GM21515 (cell line): ENCODE measurements around the gene C19orf47.

Source experiments
- ATAC-seq: cut with Tn5 transposase; IDR thresholded peaks from one replicate; pipeline ENCODE4 v1.9.1; 2021; ENCODE audit not compliant: unreplicated experiment

C19orf47 gene

DNA sequence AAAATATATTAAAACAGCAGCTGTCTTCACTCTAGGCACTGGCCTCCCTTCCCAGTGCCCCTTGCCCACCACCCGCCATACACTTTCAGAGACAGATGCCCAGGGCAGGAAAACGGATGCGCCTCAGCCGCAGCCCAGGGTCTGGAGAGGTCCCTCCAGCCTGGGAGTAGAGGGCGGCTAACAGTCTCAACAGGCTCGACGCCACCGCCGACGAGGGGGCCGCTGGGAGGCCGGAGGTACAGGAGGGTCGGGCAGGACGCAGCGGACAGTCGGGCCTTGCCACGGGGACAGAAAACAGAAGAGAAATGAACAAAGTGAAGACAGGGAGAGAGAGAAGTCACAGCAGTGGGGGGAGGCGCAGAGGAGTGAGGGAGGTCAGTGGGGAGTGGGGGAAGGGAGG is 27.1 kb downstream of the C19orf47 start:
- no peak for ATAC-seq

DNA sequence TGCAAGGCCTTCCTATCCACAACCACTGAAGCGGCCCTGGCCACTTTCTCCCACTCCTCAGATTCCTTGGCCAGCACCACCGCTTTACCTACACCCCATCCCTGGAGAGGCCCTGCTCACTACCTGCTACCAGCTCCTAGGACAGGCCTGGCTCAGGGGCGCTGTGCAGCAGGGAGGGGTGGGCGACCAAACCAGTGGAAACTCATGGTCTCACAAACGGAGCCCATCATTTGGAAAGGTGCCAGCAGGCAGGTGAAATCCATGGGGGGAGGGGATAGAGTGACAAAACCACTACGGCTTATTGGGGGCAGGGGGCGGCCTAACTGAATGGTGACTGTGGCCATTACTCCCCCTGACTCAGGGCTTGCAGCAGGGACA is 27.6 kb downstream of the C19orf47 start:
- no peak for ATAC-seq

DNA sequence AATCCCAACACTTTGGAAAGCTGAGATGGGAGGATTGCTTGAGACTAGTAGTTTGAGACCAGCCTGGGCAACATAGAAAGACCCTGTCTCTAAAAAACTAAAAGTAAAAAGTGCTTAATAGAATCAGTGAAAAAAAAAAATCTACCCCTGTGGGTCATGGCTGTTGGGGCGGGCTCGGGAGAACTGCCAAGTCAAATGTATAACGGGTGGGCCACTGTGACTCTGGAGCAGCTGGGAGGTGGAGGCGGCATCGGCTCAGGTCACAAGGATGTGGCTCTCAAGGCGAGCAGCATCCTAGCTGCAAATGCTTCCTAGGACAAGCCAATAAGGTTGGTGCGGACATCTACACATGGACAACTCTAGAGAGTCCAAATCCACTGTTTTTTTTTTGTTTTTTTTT is 30.9 kb downstream of the C19orf47 start:
- no peak for ATAC-seq

DNA sequence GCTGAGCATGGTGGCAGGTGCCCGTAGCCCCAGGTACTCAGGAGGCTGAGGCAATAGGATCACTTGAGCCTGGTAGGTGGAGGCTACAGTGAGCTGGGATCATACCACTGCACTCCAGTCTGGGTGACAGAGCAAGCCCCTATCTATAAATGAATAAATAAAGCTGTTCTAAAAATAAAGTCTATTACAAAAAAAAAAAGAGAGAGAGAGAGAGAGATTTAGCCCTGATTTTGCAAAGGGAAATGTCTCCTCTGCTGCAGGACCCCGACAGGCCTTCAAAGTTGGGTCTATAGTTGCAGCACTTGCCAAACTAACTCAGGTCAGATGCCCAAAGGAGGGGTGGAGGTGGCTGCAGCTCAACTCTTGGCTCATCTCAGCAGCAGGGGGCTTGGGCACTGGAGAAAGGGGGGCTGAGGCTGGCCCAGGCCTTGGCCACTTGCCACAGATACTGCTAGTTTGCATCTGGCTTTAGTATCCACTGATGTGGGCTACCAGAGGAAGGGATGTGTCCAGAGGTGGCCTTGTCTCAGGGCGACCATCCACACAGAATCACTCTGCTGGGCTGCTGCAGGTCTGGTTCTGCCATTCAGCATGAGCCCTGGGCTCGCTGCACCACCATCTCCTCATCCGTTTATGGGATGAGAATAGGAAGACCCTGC is 32.3 kb downstream of the C19orf47 start:
- ATAC-seq, result no peak

DNA sequence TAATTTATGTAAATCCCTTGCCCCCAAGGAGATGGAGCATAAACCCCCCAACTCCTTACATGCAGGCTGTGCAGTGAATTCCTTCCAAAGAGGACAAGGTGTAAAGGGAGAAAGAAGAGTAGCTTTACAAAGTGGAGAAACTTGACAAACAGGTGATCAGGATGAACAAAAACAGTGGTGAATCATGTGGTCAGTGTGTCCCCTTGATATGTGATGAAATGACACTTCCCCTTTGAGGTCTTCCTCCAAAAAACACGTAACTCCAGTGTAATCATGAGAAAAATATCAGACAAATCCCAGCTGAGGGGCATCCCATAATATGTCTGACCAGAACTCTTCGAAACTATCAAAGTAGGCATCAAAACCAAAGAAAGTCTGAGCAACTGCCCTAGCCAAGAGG is 33.5 kb downstream of the C19orf47 start:
- ATAC-seq, result no peak

DNA sequence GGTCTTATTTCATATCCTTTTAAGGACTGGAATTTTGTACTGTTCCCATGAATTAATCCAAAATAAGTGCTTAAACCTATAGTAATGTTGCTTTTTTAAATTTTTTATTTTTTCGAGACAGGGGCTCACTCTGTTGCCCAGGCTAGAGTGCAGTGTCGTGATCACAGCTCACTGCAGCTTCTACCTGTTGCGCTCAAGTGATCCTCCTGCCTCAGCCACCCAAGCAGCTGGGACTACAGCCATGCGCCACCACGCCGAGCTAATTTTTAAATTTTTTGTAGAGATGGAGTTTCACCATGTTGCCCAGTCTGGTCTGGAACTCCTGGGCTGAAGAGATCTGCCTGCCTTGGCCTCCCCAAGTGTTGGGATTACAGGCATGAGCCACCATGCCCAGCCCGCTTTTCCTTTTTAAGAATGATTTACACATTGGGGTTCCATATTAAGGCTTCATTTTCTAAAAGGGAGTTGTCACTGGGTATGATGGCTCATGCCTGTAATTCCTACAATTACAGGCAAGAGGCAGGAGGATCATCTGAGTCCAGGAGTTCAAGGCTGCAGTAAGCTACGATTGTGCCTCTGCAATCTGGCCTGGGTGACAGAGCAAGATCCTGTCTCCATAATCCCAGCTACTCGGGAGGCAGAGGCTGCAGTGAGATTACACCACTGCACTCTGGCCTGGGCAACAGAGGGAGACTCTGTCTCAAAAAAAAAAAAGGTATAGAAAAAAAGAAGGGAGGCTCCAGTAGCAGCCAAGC is 34.8 kb downstream of the C19orf47 start:
- no peak for ATAC-seq

DNA sequence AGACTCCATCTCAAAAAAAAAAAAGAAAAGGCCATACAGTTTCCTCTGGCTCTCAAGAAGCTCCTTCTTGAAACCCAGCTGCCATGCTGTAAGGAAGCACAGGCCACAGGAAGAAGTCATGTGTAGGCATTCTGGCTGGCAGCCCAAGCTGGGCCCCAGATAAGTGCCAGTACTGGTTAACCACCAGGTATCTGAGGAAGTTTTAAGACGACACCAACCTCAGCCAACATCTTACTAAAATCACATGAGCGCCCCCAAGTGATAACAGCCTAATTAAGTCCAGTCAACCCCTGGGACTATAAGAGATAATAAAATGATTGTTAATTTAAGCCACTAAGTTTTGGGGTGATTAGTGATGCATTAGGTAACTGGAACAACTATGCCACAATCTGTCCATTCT is 35.7 kb downstream of the C19orf47 start:
- no peak for ATAC-seq

DNA sequence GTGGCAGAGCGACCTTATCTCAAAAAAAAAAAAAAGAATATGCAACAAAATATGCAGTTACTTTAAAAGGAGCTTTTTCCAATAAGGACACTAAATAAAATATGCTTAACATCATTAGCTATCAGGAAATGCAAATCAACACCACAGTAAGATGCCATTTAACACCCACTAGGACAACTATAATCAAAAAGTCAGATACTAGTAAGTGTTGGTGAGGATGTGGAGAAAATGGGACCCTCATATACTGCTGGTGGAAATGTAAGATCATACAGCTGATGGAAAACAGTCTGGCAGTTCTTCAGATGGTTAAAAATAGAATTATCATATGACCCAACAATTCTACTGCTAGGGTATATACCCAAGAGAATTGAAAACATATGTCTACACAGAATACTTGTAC is 38.5 kb downstream of the C19orf47 start:
- no peak for ATAC-seq

DNA sequence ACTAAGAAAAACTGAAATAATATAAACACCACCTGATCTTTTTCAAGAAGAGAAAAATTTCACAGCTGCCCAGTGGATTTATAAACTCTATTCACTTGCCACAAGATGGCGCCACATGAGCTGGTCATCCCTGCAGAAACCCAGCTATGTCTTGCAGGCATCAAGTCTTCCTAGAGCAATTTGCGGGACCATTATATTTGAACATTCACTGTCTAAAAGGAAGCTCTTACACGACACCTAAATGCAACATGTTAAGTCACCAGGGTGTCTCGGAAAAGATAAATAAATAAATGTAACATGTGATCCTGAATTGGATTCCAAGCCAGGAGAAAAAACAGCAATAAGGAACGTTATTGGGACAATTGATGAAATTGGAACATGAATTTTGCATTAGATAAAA is 42.8 kb downstream of the C19orf47 start:
- ATAC-seq, result no peak

DNA sequence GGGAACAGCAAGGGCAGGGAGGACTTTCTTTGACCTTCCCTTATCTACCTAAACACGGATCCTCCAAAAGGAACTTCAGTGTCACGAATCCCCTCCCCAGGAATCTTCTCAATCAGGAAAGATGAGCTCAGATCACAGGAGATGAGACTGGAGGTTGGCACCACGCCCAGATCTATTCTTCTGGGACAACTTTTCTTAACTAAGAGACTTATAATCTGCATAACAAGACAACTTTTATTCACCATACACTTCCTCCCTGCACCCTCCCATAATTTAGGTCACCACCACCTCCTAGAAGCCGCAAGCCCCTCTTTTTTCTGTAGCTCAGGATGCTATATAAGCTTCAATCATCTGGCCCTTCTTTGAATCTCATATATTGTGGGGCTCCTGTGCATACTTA is 43.9 kb downstream of the C19orf47 start:
- no peak for ATAC-seq

DNA sequence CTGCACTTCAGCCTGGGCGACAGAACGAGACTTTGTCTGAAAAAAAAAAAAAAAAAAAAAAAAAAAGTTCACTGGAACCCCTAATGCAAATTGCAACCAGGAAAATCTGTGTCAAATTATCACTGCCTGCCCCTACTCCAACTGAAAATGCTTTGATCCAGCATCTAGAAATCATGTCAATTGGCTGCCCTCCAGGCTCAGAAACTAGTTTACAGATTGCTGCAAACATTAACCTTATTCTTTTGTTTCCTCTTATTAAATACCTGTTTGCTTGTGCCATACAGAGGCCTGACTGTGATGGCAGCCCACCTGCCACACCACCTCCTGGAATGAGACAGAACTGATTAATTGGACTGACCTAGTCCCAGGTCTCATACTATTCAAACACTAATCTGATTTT is 44.4 kb downstream of the C19orf47 start:
- ATAC-seq, result no peak

DNA sequence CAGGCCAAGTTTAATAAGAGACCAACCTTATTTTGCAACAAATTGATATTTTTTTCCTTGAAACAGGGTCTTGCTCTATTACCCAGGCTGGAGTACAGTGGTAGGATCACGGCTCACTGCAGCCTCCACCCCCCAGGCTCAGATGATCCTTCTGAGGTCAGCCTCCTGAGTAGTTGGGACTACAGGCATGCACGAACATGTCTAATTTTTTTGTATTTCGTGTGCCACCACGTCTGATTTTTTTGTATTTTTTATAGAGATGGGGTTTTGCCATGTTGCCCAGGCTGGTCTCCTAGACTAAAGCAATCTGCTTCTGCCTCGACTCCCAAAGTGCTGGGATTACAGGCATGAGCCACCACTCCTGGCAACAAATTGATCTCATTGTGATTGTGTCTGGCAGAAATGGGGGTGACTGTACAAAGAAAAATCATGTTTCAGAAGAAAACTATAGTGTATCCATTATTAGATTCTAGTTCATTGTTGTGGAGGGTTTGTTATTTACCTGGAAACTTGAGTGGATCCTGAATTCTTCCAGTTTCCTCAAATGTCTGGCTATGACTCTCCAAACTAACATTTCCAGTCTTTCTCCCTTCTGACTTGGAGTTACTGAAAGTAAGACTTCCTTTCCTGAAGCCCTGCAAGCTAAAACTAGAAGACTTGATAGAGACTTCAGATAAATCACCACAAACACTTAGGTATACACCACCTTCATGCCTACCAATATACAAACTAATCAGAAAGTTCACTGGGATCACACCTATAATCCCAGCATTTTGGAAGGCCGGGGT is 45.8 kb downstream of the C19orf47 start:
- ATAC-seq, result no peak

DNA sequence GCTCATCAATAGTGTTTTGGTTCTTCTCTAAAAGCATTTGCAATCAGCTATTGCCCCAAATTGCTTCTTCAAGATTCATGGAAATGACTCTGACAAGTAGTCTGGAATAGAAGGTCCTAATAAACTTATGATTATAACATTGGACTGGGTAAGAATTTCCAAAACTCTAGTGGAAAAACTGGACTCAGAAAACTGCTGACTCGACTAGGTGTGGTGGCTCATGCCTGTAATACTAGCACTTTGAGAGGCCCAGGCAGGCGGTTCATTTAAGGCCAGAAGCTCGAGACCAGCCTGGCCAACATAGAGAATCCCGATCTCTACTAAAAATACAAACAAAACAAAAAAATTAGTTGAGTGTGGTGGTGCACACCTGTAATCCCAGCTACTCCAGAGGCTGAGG is 47.5 kb downstream of the C19orf47 start:
- ATAC-seq, result no peak

DNA sequence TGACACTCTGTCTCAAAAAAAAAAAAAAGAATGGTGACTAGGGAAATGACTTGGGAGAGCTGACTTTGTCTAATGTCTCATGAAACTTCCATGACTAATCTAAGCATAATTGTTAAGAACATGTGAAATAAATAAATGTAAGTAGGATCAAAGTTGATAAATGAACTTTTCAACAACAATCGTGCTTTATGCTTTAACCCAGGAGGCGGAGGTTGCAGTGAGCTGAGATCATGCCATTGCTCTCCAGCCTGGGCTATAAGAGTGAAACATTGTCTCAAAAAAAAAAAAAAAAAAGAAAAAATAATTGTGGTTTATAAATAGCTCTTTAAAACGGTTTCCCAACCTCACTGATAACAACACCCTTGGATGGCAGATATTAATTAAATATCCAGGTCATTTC is 50.2 kb downstream of the C19orf47 start:
- no peak for ATAC-seq

DNA sequence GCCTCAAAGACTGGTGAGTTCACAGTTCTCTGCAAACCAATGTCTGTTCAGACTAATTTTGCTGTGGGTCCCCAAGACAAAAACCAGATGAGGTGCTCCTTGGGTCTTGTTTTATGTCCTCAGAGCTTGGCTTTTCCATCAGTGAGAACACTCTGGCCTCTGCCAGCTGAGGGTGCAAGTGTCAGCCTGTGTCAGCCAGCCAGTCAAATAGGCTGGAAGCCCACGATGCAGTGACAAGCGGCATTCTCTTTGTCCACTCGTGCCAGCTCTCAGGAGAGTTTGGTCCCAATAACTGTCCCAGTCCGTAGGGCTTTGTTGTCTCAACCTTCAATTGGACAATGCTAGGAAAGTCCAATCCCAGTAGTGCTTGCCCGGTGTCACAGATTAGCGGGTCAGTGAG is 53.6 kb downstream of the C19orf47 start:
- no peak for ATAC-seq

DNA sequence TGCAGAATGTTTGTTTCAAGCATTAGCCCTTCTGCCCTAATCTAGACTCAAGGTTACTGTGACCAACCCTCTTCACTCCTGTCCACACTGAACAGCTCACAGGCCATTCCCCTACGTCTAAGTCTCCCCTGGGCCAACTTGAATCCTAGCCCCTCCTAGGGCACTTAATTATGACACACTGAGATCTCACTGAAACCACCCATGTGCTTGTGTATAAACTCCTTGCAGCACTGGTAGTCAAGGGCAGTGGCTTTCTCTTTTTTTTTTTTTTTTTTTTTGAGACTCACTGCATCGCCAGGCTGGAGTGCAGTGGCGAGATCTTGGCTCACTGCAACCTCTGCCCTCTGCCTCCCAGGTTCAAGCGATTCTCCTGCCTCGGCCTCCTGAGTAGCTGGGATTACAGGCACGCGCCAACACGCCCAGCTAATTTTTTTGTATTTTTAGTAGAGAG is 61.2 kb downstream of the C19orf47 start:
- ATAC-seq, result no peak

DNA sequence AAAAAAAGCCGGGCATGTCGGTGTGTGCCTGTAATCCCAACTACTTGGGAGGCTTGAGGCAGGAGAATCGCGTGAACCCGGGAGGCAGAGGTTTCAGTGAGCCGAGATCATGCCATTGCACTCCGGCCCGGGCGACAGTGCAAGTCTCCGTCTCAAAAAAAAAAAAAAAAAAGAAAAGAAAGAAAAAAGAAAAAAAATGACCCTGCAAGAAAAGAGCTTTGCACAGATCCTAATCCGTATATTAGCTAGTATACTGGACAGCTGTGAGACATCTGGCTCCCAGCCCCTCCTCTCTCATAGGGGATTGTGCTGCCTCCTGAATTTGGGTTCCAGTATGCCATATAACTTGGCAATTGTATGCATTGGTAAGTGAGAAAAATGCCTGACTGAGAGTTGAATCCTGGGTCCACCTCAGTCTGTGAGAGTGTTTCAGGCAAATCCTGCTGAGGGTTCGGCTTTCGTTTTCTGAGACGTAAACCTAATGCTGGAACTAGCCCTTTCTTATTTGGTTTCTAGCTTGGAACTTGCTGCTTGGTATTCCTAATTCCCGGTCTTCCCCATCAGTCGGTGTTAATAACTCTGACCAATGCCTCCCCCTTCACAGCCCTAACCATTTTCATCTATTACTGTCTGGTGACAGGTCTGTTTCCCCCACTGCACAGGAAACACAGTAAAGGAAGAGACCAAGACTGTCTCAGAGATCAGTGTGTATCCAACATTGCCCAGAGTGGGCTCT is 61.8 kb downstream of the C19orf47 start:
- no peak for ATAC-seq

DNA sequence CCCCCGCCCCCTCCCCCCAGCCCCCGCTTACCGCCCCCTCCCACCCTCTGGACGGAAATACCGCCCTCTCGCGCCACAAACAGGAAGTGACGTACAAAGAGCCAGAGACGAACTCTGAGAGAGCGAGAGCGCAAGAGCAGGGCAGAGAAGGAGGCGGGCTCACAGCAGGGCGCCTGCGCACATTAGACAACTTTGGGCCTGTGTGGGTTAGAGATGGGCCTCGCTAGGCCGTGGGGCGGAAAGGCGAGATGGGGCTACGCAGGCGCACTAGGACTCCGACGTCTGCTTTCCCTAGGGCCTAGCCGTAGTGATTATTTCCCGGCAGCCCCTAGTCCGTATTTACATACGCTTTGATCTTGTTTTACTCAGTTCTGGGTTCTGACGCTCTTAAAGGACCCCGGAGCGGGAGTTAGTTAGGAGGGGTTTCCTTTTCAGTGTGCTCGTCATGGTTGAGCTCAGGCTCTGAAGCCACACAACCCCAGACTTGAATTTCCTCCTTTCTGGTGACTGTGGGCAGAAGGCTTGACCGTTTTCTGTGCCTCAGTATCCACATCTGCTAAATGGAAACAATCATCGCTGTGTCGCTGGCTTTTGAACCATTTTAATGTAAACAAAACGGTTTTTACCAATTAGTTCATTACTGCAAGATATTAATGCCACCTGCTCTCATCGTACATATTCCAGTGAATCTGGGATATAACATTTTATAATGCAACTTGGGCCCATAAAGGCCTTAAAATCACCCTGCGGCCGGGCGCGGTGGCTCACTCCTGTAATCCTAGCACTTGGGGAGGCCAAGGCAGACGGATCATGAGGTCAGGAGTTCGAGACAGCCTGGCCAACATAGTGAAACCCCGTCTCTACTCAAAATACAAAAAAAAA is 62.6 kb downstream of the C19orf47 start:
- ATAC-seq, result peak; percentile 66

DNA sequence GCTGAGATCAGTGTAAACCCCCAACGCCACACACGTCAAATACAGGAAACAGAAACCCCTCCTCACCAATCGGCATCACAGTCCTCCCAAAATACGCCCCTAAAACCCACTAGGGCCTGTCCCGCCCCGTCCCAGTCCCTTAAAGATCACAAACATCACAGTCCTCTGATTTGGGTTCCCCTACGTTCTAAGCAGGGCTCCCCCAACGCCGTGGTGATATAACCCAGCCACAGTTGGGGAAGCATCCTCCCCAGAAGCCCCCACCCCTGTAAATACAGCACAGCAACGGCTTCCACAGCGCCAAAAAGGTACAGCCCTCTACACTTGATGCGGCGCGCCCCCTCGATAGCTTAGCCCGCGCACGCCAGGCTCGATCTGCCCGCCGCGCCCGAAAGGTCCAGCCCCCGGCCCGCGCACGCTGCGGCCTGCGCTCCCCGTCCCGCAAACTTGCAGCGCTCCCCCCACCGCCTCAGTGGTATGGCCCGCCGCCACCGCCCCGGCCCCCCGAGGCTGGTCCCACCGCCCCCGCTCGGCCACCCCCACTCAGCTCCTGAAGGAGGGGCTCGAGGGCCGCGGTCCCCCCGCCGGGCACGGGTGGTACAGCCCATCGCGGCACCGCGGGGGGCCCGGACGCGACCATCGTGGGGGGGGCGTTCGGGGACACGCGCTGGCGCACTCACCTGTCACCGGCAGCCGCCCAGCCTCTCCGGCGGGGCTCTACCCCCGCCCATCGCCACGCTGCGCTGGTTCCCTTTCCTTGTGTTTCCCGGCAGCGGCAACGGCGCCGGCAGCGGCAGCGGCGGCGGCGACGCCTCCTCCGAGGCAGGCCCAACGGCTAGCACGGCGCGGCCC is 63.5 kb downstream of the C19orf47 start, which contains the start of gene AKT2:
Gene AKT2 (minus strand): TSS at position 845 of the 852 bp plus-strand sequence. CDS start 20,078 bp downstream, outside the sequence.
- ATAC-seq, result peak; percentile 29

DNA sequence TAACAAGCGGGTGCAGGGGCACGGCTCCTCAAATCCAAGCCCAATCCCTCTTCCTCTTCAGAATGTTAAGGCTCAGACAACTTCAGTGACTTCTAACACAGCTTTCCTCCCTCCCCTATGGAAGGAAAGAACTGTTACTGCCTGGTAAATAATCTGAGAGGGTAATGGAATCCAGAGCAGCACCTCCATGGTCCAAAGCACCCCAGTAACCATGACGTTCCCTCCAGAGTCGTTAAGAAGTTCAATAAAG is 64.0 kb downstream of the C19orf47 start:
- ATAC-seq, result no peak
